Right atrium auricular region (tissue), 2 donors: Measurements from ENCODE around the gene CC2D2B. TPM values are rescaled to one million over a fixed set of nuclear protein-coding genes. Genes with fewer than 3 reads are reported as not detected.
"Not testable (repeated sequence)": the region's sequence is repeated elsewhere in the genome, so short reads cannot be mapped to it uniquely, and the experiment has no call there.

ENCODE experiments used
- DNase-seq: peaks from one replicate; pipeline ENCODE4 v3.0.0-alpha.2; 2019; ENCODE audit warnings: low spot score
- H3K27ac ChIP-seq, 2 donors: fragments of 200-600 bp; sonication (generic); 1 replicate in 1 of 2; 2 replicates in 1 of 2; pipeline ENCODE4 v1.5.1; 2016 to 2019
- H3K27me3 ChIP-seq, 2 donors: fragments of 200-600 bp; sonication (generic); one replicate each; pipeline versions ENCODE4 v1.5.1 to v1.6.0; 2017 to 2019
- H3K36me3 ChIP-seq: fragments of 200-600 bp; sonication (generic); one replicate; pipeline ENCODE4 v1.5.1; 2016
- H3K4me1 ChIP-seq, 2 donors: fragments of 200-600 bp; sonication (generic); one replicate each; pipeline versions ENCODE4 v1.5.1 to v1.6.0; 2017 to 2019
- H3K4me3 ChIP-seq, 2 donors: fragments of 200-600 bp; sonication (generic); 1 replicate in 1 of 2; 2 replicates in 1 of 2; pipeline ENCODE4 v1.5.1; 2017 to 2019; ENCODE audit warnings: mild to moderate bottlenecking in 1 of 2, moderate library complexity in 1 of 2
- H3K9me3 ChIP-seq, 2 donors: fragments of 200-600 bp; sonication (generic); one replicate each; pipeline ENCODE4 v1.5.1; 2019
- CTCF ChIP-seq, 2 donors: fragments of 200-600 bp; sonication (generic); IDR thresholded peaks; one replicate each; pipeline ENCODE4 v1.5.1; 2019; ENCODE audit warnings: antibody characterized with exemption in 2 of 2
- total RNA-seq, 2 donors: library from RNA; depleted of rRNA; stranded (reverse); fragments of >200 nt; gene quantifications; one replicate each; pipeline ENCODE4 v1.1.0, GENCODE V29; 2016

Gene CC2D2B
- total RNA-seq, 2 donors from 2014 or later: 0.98 to 1.6 TPM

- Histone ChIP-seq H3K4me1 (peaks cover 0 to 8% of the 10 kb centered on the region in 2 donors), H3K36me3 (no peaks in the 10 kb centered on the region), H3K27ac (peak overlapping the region; percentile 68 to 80), H3K9me3 (no peaks in the 10 kb centered on the region), H3K27me3 (no peaks in the 10 kb centered on the region), H3K4me3 (peak overlapping the region; percentile 55 to 61)
- TF ChIP-seq CTCF (IDR thresholded peaks at IDR 0.05): peak in 1 of 2 donors; percentile 20
- peak; percentile 75 for DNase-seq
Measured at GRCh38 chr10:95906677-95907455, 909 bp upstream of the CC2D2B start.

GRCh38 chr10:95908450-95908849, 675 bp downstream of the CC2D2B start:
- no peaks in the 10 kb centered on the region for H3K27me3 ChIP-seq
- TF ChIP-seq CTCF (IDR thresholded peaks at IDR 0.05): no peak
- H3K36me3 ChIP-seq: no peaks in the 10 kb centered on the region
- H3K4me1 ChIP-seq: peaks cover 0 to 8% of the 10 kb centered on the region in 2 donors
- no peak overlapping the region for H3K4me3 ChIP-seq
- DNase-seq: no peak
- no peaks in the 10 kb centered on the region for H3K9me3 ChIP-seq
- H3K27ac ChIP-seq: no peak overlapping the region

GRCh38 chr10:95909561-95909960, 1.8 kb downstream of the CC2D2B start:
- Histone ChIP-seq H3K36me3 (no peaks in the 10 kb centered on the region), H3K4me1 (peaks cover 0 to 8% of the 10 kb centered on the region in 2 donors), H3K27ac (no peak overlapping the region), H3K27me3 (no peaks in the 10 kb centered on the region), H3K9me3 (no peaks in the 10 kb centered on the region), H3K4me3 (no peak overlapping the region)
- no peak for DNase-seq
- no peak for TF ChIP-seq CTCF (IDR thresholded peaks at IDR 0.05)

GRCh38 chr10:95916039-95916438, 8.3 kb downstream of the CC2D2B start:
- not testable (repeated sequence) for H3K4me3 ChIP-seq, H3K27ac ChIP-seq, H3K9me3 ChIP-seq, DNase-seq, H3K4me1 ChIP-seq, H3K36me3 ChIP-seq, H3K27me3 ChIP-seq

GRCh38 chr10:95920798-95921426, 13.1 kb downstream of the CC2D2B start:
- Histone ChIP-seq H3K27me3 (no peaks in the 10 kb centered on the region), H3K4me3 (no peak overlapping the region), H3K27ac (no peak overlapping the region), H3K36me3 (no peaks in the 10 kb centered on the region), H3K4me1 (no peaks in the 10 kb centered on the region), H3K9me3 (no peaks in the 10 kb centered on the region)
- TF ChIP-seq CTCF (IDR thresholded peaks at IDR 0.05): no peak
- no peak for DNase-seq

GRCh38 chr10:95925033-95925432, 17.3 kb downstream of the CC2D2B start:
- DNase-seq: no peak
- Histone ChIP-seq H3K36me3 (no peaks in the 10 kb centered on the region), H3K27me3 (no peaks in the 10 kb centered on the region), H3K9me3 (no peaks in the 10 kb centered on the region), H3K27ac (no peak overlapping the region), H3K4me1 (no peaks in the 10 kb centered on the region), H3K4me3 (no peak overlapping the region)
- TF ChIP-seq CTCF (IDR thresholded peaks at IDR 0.05): no peak
